Heart left ventricle (tissue), 16 donors: ENCODE data around the gene BICC1. TPM values are rescaled to one million over a fixed set of nuclear protein-coding genes. Genes with fewer than 3 reads are reported as not detected.

Experiments used
- ATAC-seq, 4 donors: fragments of 200-7000 bp; cut with Tn5 transposase; one replicate each; pipeline ENCODE4 v1.9.1; 2020 to 2022; ENCODE audit warnings: moderate library complexity in 4 of 4, mild to moderate bottlenecking in 3 of 4, moderate number of reproducible peaks in 1 of 4
- DNase-seq, 5 donors: peaks; one replicate each; pipeline ENCODE4 v3.0.0-alpha.2; 2020
- H3K27ac ChIP-seq, 12 donors: fragments of 200-600 bp; sonication (generic) in 4 of 12; one replicate each; pipeline versions ENCODE4 v1.5.0 to v1.8.0; 2016 to 2022; ENCODE audit warnings: mild to moderate bottlenecking in 2 of 12
- H3K27me3 ChIP-seq, 9 donors: fragments of 200-600 bp; sonication (generic) in 2 of 9; one replicate each; pipeline versions ENCODE4 v1.5.1 to v1.8.0; 2016 to 2022; ENCODE audit warnings: mild to moderate bottlenecking in 3 of 9
- H3K36me3 ChIP-seq, 9 donors: fragments of 200-600 bp; sonication (generic) in 2 of 9; one replicate each; pipeline versions ENCODE4 v1.5.0 to v1.8.0; 2018 to 2022; ENCODE audit warnings: mild to moderate bottlenecking in 2 of 9
- H3K4me1 ChIP-seq, 12 donors: fragments of 200-600 bp; sonication (generic) in 4 of 12; one replicate each; pipeline versions ENCODE4 v1.5.0 to v1.8.0; 2016 to 2022; ENCODE audit warnings: mild to moderate bottlenecking in 3 of 12
- H3K4me3 ChIP-seq, 12 donors: fragments of 200-600 bp; sonication (generic) in 4 of 12; one replicate each; pipeline versions ENCODE4 v1.5.0 to v1.8.0; 2017 to 2022; ENCODE audit warnings: mild to moderate bottlenecking in 9 of 12, moderate library complexity in 4 of 12
- H3K9me3 ChIP-seq, 12 donors: fragments of 200-600 bp; sonication (generic) in 4 of 12; one replicate each; pipeline versions ENCODE4 v1.5.0 to v1.8.0; 2016 to 2022; ENCODE audit warnings: mild to moderate bottlenecking in 1 of 12
- POLR2A ChIP-seq, 2 donors: fragments of 450-650 bp; IDR thresholded peaks; one replicate each; pipeline ENCODE4 v1.6.1; 2017; ENCODE audit warnings: antibody characterized with exemption in 2 of 2, mild to moderate bottlenecking in 2 of 2, moderate library complexity in 2 of 2
- WGBS, 4 donors: extraction: QIAGEN DNeasy Blood & Tissue Kit in 2 of 4; methylation state at CpG; one replicate each; pipeline versions ENCODE4 v1.1.5 to v1.1.7; 2013 to 2018; 5-methylcytosine and 5-hydroxymethylcytosine counted together
- intact Hi-C, 10 donors: fragments of 100-400 bp; cut with DNase I; formaldehyde crosslinking; loops; one replicate each; pipeline versions ENCODE4 v1.11.1 to v1.14.2; 2022
- polyA plus RNA-seq, 2 donors: library from polyadenylated mRNA; stranded (reverse); fragments of 200-250 nt; gene quantifications; one replicate each; pipeline ENCODE4 v1.2.3, GENCODE V29; 2013
- total RNA-seq, 9 donors: library from RNA; depleted of rRNA in 2 of 9; stranded (reverse); fragments of >200 nt in 2 of 9; fragmentation: NEBNext Ultra II Directional in 3 of 9; extraction: Animal tissue kit (Norgen Biotek cat#: 25700) in 3 of 9; gene quantifications; one replicate each; pipeline versions ENCODE4 v1.1.0 to v1.2.4, GENCODE V29; 2016 to 2023
- TF ChIP-seq, protein P1 (sequence below), 12 donors: fragments of 200-600 bp; sonication (generic) in 4 of 12; IDR thresholded peaks; one replicate each; pipeline versions ENCODE4 v1.5.0 to v1.8.0; 2018 to 2022; ENCODE audit warnings: antibody characterized with exemption in 12 of 12, mild to moderate bottlenecking in 5 of 12
- donor health status: ischemic (EF 13 %, LVEDD 7.1; RV severe dilation, severe dysfunction).
- donor health status: healthy with polysubstance abuse.
- donor health status: DM: no; HTN: yes; CAD: no.
- donor health status: DM: no; HTN: no; CAD: no.
- donor health status: ischemic (EF 25% LVEDD 6.9; RV normal size, moderate dysfunction).
- donor health status: ischemic (EF 25% LVEDD 5.7; RV mildly dilated, moderate dysfunction).
- donor health status: healthy.
- donor health status: DM: yes; HTN: yes; CAD: no.
- donor health status: ischemic (EF 35%, LVEDD 5.7; RV mildly dilated, moderate dysfunction).
- donor health status: nonischemic (EF 11% LVEDD 7.7; RV severe dilation, severe dysfunction).
- donor health status: DM: yes; HTN: yes; CAD: no.
- donor health status: PGD.
- donor health status: ischemic (EF 29% LVEDD 5.4; RV normal size, mild dysfunction).
- donor health status: nonischemic (EF 23%, LVEDD 6.1; RV moderate dilation, normal function).

The BICC1 gene
- total and polyA plus RNA-seq, 11 donors: 1.6 to 18.7 (median 4.8) TPM

- no peak for TF ChIP-seq POLR2A (IDR thresholded peaks at IDR 0.05)
- TF ChIP-seq, protein P1, sequence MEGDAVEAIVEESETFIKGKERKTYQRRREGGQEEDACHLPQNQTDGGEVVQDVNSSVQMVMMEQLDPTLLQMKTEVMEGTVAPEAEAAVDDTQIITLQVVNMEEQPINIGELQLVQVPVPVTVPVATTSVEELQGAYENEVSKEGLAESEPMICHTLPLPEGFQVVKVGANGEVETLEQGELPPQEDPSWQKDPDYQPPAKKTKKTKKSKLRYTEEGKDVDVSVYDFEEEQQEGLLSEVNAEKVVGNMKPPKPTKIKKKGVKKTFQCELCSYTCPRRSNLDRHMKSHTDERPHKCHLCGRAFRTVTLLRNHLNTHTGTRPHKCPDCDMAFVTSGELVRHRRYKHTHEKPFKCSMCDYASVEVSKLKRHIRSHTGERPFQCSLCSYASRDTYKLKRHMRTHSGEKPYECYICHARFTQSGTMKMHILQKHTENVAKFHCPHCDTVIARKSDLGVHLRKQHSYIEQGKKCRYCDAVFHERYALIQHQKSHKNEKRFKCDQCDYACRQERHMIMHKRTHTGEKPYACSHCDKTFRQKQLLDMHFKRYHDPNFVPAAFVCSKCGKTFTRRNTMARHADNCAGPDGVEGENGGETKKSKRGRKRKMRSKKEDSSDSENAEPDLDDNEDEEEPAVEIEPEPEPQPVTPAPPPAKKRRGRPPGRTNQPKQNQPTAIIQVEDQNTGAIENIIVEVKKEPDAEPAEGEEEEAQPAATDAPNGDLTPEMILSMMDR (IDR thresholded peaks at IDR 0.05): no peak
- no peak overlapping the region for H3K27ac ChIP-seq
- 62 to 83% (median 75%) methylated on average over 4 of the region's 4 CpGs for WGBS, 4 donors
- H3K36me3 ChIP-seq: no peaks in the 10 kb centered on the region
- ATAC-seq: no peak
- H3K4me3 ChIP-seq: no peak overlapping the region
- H3K9me3 ChIP-seq: peaks cover 0 to 3% (median 0%) of the 10 kb centered on the region in 12 donors
- no peak for DNase-seq
- no peaks in the 10 kb centered on the region for H3K27me3 ChIP-seq
- H3K4me1 ChIP-seq: peaks cover 0 to 23% (median 0%) of the 10 kb centered on the region in 12 donors
- intact Hi-C loops: loop anchor here in 1 of 10 donors (10.0 kb wide), 1 partner anchor 89 kb away; no protein-coding TSS in a partner anchor
These were observed 32.8 kb downstream of the BICC1 start for GRCh38 chr10:58545427-58545826.

DNA sequence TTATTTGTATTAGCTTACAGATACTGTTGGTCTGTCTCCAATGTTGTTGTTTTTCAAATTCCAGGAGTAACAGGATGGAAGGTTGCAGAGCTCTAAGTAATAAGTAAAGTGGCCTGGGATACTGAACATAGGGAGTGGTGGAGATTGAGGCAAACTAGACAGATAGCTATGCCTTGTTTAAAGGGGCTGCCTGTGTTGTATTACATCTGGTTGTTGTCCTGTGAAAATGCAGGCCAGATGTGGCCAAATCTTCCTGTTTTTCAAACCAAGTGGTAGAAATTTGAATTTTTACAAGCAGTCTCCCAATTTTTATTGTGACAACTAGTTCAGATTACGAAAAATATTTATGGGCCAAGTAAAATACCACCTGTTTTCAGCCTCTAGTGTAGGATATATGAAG is 33.5 kb downstream of the BICC1 start:
- H3K4me3 ChIP-seq: no peak overlapping the region
- H3K27me3 ChIP-seq: no peaks in the 10 kb centered on the region
- intact Hi-C loops: loop anchor here in 1 of 10 donors (10.0 kb wide), 1 partner anchor 89 kb away; no protein-coding TSS in a partner anchor
- DNase-seq (no peak), ATAC-seq (no peak)
- H3K27ac ChIP-seq: no peak overlapping the region
- no peak for TF ChIP-seq POLR2A (IDR thresholded peaks at IDR 0.05)
- TF ChIP-seq, protein P1 (IDR thresholded peaks at IDR 0.05): no peak
- H3K9me3 ChIP-seq: peaks cover 0 to under 1% (median 0%) of the 10 kb centered on the region in 12 donors
- WGBS, 4 donors: 74 to 89% (median 82%) methylated on average over 1 of the region's 1 CpG
- no peaks in the 10 kb centered on the region for H3K36me3 ChIP-seq
- H3K4me1 ChIP-seq: peaks cover 0 to 23% (median 0%) of the 10 kb centered on the region in 12 donors

- TF ChIP-seq, protein P1 (IDR thresholded peaks at IDR 0.05): no peak
- no peak for TF ChIP-seq POLR2A (IDR thresholded peaks at IDR 0.05)
- WGBS, 4 donors: 85 to 93% (median 88%) methylated on average over 2 of the region's 2 CpGs
- Histone ChIP-seq H3K36me3 (no peaks in the 10 kb centered on the region), H3K4me1 (peaks cover 0 to 23% (median 0%) of the 10 kb centered on the region in 12 donors), H3K9me3 (no peaks in the 10 kb centered on the region), H3K27me3 (no peaks in the 10 kb centered on the region), H3K27ac (no peak overlapping the region), H3K4me3 (no peak overlapping the region)
- no peak for ATAC-seq
- DNase-seq: no peak
- intact Hi-C loops: loop anchor here in 1 of 10 donors (10.0 kb wide), 1 partner anchor 88 kb away; no protein-coding TSS in a partner anchor
These were observed 34.2 kb downstream of the BICC1 start for GRCh38 chr10:58546722-58547445.

DNA sequence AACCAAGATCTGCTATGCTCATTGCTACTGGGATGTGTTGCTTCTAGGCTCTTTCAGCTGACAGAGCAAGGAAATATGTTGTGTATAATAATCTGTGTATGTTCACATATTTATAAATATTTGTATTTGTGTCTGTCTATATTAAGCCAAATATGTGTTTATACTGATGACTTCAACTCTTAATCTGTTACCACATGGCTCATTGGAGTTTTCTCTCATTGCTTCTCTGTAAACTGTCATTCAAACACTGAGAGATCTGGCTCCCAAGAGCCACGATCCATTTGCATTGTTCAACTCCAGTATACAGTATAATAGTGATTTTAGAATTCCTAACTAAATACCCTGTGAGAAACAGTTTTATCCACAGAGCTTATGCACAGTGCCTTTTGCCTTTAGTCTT is 35.3 kb downstream of the BICC1 start:
- intact Hi-C loops: loop anchor here in 1 of 10 donors (10.0 kb wide), 1 partner anchor 87 kb away; no protein-coding TSS in a partner anchor
- Histone ChIP-seq H3K4me3 (no peak overlapping the region), H3K4me1 (peaks cover 0 to 20% (median 0%) of the 10 kb centered on the region in 12 donors), H3K27me3 (no peaks in the 10 kb centered on the region), H3K9me3 (no peaks in the 10 kb centered on the region), H3K27ac (no peak overlapping the region), H3K36me3 (no peaks in the 10 kb centered on the region)
- ATAC-seq: no peak
- WGBS, 4 donors: 24 to 86% (median 61%) methylated on average over 1 of the region's 1 CpG
- TF ChIP-seq POLR2A (IDR thresholded peaks at IDR 0.05): no peak
- TF ChIP-seq, protein P1 (IDR thresholded peaks at IDR 0.05): no peak
- no peak for DNase-seq
